OCI-LY7 (cell line): Measurements from ENCODE around the gene CTU2. TPM values are rescaled to one million over a fixed set of nuclear protein-coding genes. Genes with fewer than 3 reads are reported as not detected.

Experiments used
- BruUV-seq: library from RNA; stranded (reverse); fragments of 400-500 nt; replicated peaks from 2 replicates; lab custom pipeline; 2021; lab: Mats Ljungman, UMichigan
- CTCF ChIA-PET: fragments of 300-600 bp; sonication (Branson Sonifier 250); formaldehyde crosslinking; loops from one replicate; lab custom pipeline; 2022; ENCODE audit warnings: antibody characterized with exemption; ENCODE audit not compliant: unreplicated experiment; lab: Charles Lee
- POLR2A ChIA-PET: fragments of 300-600 bp; sonication (Branson Sonifier 250); formaldehyde crosslinking; loops from one replicate; lab custom pipeline; 2022; ENCODE audit warnings: antibody characterized with exemption; lab: Charles Lee
- DNase-seq: peaks from one replicate; pipeline ENCODE4 v3.0.0-alpha.2; 2015; ENCODE audit warnings: low spot score
- H2AFZ ChIP-seq: fragments of 200-600 bp; sonication (generic), shearing (Covaris generic); 2 replicates; pipeline ENCODE4 v1.6.1; 2014; ENCODE audit warnings: mild to moderate bottlenecking, antibody characterized with exemption, low read length, moderate library complexity
- H3K27ac ChIP-seq: fragments of 200-600 bp; sonication (generic); 2 replicates; pipeline ENCODE4 v1.5.1; 2014; ENCODE audit warnings: mixed run types, low read depth, mild to moderate bottlenecking, moderate library complexity, low read length, inconsistent platforms; ENCODE audit not compliant: poor library complexity, severe bottlenecking
- H3K36me3 ChIP-seq: fragments of 200-600 bp; sonication (generic); 2 replicates; pipeline ENCODE4 v1.6.1; 2014; ENCODE audit warnings: mild to moderate bottlenecking, antibody characterized with exemption, low read length, moderate library complexity, mixed read lengths; ENCODE audit not compliant: insufficient read depth
- H3K4me1 ChIP-seq: fragments of 200-600 bp; sonication (generic); 2 replicates; pipeline ENCODE4 v1.5.1; 2014; ENCODE audit warnings: mild to moderate bottlenecking, low read length; ENCODE audit not compliant: insufficient read depth, poor library complexity, severe bottlenecking
- H3K4me2 ChIP-seq: fragments of 200-600 bp; sonication (generic); 2 replicates; pipeline ENCODE4 v1.6.1; 2014; ENCODE audit warnings: mild to moderate bottlenecking, low read length
- H3K4me3 ChIP-seq: fragments of 200-600 bp; sonication (generic); 2 replicates; pipeline ENCODE4 v1.5.1; 2014; ENCODE audit warnings: mild to moderate bottlenecking, low read depth, low read length; ENCODE audit not compliant: poor library complexity, severe bottlenecking
- H3K79me2 ChIP-seq: fragments of 200-600 bp; sonication (generic); 2 replicates; pipeline ENCODE4 v1.6.1; 2016; ENCODE audit warnings: low read depth, mild to moderate bottlenecking, low read length, moderate library complexity, mixed read lengths; ENCODE audit not compliant: insufficient read depth
- H3K9me2 ChIP-seq: fragments of 200-600 bp; sonication (generic); 2 replicates; pipeline ENCODE4 v1.6.1; 2016; ENCODE audit warnings: mild to moderate bottlenecking, low read length, mixed read lengths; ENCODE audit not compliant: insufficient read depth
- H3K9me3 ChIP-seq: fragments of 200-600 bp; sonication (generic); 2 replicates; pipeline ENCODE4 v1.6.1; 2014; ENCODE audit warnings: mild to moderate bottlenecking, mixed run types, low read length, mixed read lengths
- H4K20me1 ChIP-seq: fragments of 200-600 bp; sonication (generic); 2 replicates; pipeline ENCODE4 v1.6.1; 2014; ENCODE audit warnings: mild to moderate bottlenecking, antibody characterized with exemption, low read length, moderate library complexity, mixed read lengths; ENCODE audit not compliant: insufficient read depth
- CTCF ChIP-seq: fragments of 200-600 bp; sonication (generic); conservative IDR thresholded peaks from 2 replicates; pipeline ENCODE4 v1.5.1; 2014; ENCODE audit warnings: mild to moderate bottlenecking, antibody characterized with exemption, low read length, moderate library complexity, mixed read lengths
- EZH2phosphoT487 ChIP-seq: fragments of 200-600 bp; sonication (generic); IDR thresholded peaks from 2 replicates; pipeline ENCODE4 v1.6.1; 2018; ENCODE audit warnings: low read depth, borderline replicate concordance, mild to moderate bottlenecking, mixed run types, antibody characterized with exemption, low read length, moderate library complexity, mixed read lengths
- intact Hi-C: fragments of 100-400 bp; cut with micrococcal nuclease; formaldehyde crosslinking; loops from one replicate; pipeline ENCODE4 v1.10.0; 2022; ENCODE audit not compliant: unreplicated experiment
- total RNA-seq, 2 experiments: library from RNA; depleted of rRNA in 1 of 2; stranded (reverse); fragments of >200 nt in 1 of 2; shearing (Covaris generic) in 1 of 2; gene quantifications; 2 replicates each; pipeline ENCODE4 v1.2.3, GENCODE V29; 2014 to 2022

CTU2 gene
- total RNA-seq, 2 experiments from 2014 or later: 21.9 to 24.4 TPM

DNA sequence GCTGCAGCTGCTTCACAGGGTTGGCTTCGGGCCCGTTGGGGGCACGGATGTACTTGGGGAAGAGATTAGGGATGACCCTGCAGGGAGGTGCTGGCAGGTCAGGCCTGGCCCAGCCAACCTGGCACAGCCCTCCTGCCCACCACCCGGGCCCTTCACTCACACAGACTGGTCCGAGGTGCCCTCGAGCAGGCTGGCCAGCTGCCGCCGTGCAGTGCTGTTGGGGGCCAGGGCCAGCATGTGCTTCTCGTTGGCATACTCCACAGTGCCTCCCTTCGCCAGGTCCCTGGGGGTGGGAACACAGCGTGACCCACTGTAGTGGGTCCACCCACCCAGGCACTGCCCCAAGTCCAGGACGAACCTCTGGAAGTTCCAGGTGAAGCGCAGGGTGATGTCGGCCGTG, 9.9 kb downstream of the CTU2 start:
- peaks cover 80% of the 10 kb centered on the region for H3K36me3 ChIP-seq
- no peaks in the 10 kb centered on the region for H3K9me2 ChIP-seq
- intact Hi-C loops: no loop called here
- no peak overlapping the region for H3K4me2 ChIP-seq
- no peak for TF ChIP-seq CTCF
- TF ChIP-seq EZH2phosphoT487: no peak
- no peak overlapping the region for H3K4me3 ChIP-seq
- no peaks in the 10 kb centered on the region for H4K20me1 ChIP-seq
- POLR2A ChIA-PET: no interaction called here
- H3K4me1 ChIP-seq: no peaks in the 10 kb centered on the region
- no peaks in the 10 kb centered on the region for H3K9me3 ChIP-seq
- no peak overlapping the region for H2AFZ ChIP-seq
- CTCF ChIA-PET: no interaction called here
- no TSS peak for BruUV-seq
- no peaks in the 10 kb centered on the region for H3K79me2 ChIP-seq
- no peak overlapping the region for H3K27ac ChIP-seq
- DNase-seq: no peak

- no peak overlapping the region for H3K4me3 ChIP-seq
- H3K36me3 ChIP-seq: peaks cover 84% of the 10 kb centered on the region
- ChIA-PET POLR2A (no interaction called here), CTCF (no interaction called here)
- no peak overlapping the region for H3K4me2 ChIP-seq
- intact Hi-C loops: no loop called here
- no peaks in the 10 kb centered on the region for H3K9me2 ChIP-seq
- H3K27ac ChIP-seq: no peak overlapping the region
- H3K4me1 ChIP-seq: no peaks in the 10 kb centered on the region
- no peaks in the 10 kb centered on the region for H3K9me3 ChIP-seq
- no peak overlapping the region for H2AFZ ChIP-seq
- H3K79me2 ChIP-seq: no peaks in the 10 kb centered on the region
- no peaks in the 10 kb centered on the region for H4K20me1 ChIP-seq
- no TSS peak for BruUV-seq
- DNase-seq: no peak
- TF ChIP-seq CTCF (no peak), EZH2phosphoT487 (no peak)
These were observed 10.3 kb downstream of the CTU2 start for GRCh38 chr16:88716601-88717001.

DNA sequence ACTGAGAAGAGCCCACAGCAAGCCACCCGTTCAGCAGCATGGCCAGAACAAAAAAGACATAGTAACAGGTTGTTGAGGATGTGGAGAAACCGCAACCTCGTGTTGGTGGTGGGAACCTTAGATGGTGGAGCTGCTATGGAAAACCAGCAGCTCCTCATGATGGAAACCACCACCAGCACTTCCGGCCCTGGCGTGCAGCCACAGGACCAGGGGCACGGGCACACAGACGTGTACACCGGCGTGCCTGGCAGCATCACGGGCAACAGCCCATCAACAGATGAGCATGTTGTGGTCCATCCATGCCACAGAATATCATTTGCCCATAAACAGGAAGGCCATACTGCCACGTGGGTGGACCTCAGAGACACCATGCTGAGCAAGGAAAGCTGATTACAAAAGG, 11.9 kb downstream of the CTU2 start:
- H3K9me3 ChIP-seq: no peaks in the 10 kb centered on the region
- TF ChIP-seq CTCF (no peak), EZH2phosphoT487 (no peak)
- intact Hi-C loops: no loop called here
- ChIA-PET POLR2A (no interaction called here), CTCF (no interaction called here)
- peaks cover 97% of the 10 kb centered on the region for H3K36me3 ChIP-seq
- H2AFZ ChIP-seq: no peak overlapping the region
- no peaks in the 10 kb centered on the region for H4K20me1 ChIP-seq
- TSS peak; percentile 59 for BruUV-seq
- DNase-seq: no peak
- no peaks in the 10 kb centered on the region for H3K9me2 ChIP-seq
- no peak overlapping the region for H3K4me3 ChIP-seq
- no peak overlapping the region for H3K4me2 ChIP-seq
- H3K4me1 ChIP-seq: no peaks in the 10 kb centered on the region
- no peak overlapping the region for H3K27ac ChIP-seq
- no peaks in the 10 kb centered on the region for H3K79me2 ChIP-seq
